Lung (tissue), 12 donors: ENCODE results near the gene NQO2. TPM values are rescaled to one million over a fixed set of nuclear protein-coding genes. Genes with fewer than 3 reads are reported as not detected.
A peak's percentile ranks its signal among the peaks of the same experiment; 100 is the strongest.
"Not testable (repeated sequence)": the region's sequence is repeated elsewhere in the genome, so short reads cannot be mapped to it uniquely, and the experiment has no call there.

Experiments
- ATAC-seq: fragments of 200-7000 bp; cut with Tn5 transposase; one replicate; pipeline ENCODE4 v1.9.1; 2020; ENCODE audit warnings: moderate number of reproducible peaks; ENCODE audit not compliant: insufficient read depth, low FRiP score
- DNase-seq, 3 donors: peaks; one replicate each; pipeline ENCODE4 v3.0.0-alpha.2; 2013 to 2017
- H3K27ac ChIP-seq, 2 donors: one replicate each; pipeline ENCODE4 v1.5.1; 2013; ENCODE audit warnings: mild to moderate bottlenecking in 2 of 2, moderate library complexity in 2 of 2, control low read depth in 1 of 2, inconsistent platforms in 1 of 2, low read depth in 1 of 2, low read length in 1 of 2
- H3K27me3 ChIP-seq, 3 donors: one replicate each; pipeline ENCODE4 v1.5.1; 2013; ENCODE audit warnings: low read length in 2 of 3; ENCODE audit not compliant: control insufficient read depth in 3 of 3, insufficient read depth in 3 of 3
- H3K36me3 ChIP-seq, 4 donors: one replicate each; pipeline ENCODE4 v1.5.1; 2013; ENCODE audit warnings: low read length in 4 of 4, mild to moderate bottlenecking in 1 of 4, moderate library complexity in 1 of 4; ENCODE audit not compliant: control insufficient read depth in 4 of 4, insufficient read depth in 4 of 4
- H3K4me1 ChIP-seq, 5 donors: one replicate each; pipeline ENCODE4 v1.5.1; 2013; ENCODE audit warnings: low read length in 5 of 5, mild to moderate bottlenecking in 2 of 5, moderate library complexity in 1 of 5; ENCODE audit not compliant: control insufficient read depth in 5 of 5, insufficient read depth in 5 of 5
- H3K4me3 ChIP-seq: one replicate; pipeline ENCODE4 v1.5.1; 2013; ENCODE audit warnings: mild to moderate bottlenecking, control low read depth, moderate library complexity
- H3K9ac ChIP-seq, 2 donors: one replicate each; pipeline ENCODE4 v1.5.1; 2013; ENCODE audit warnings: low read length in 2 of 2, control low read depth in 1 of 2; ENCODE audit not compliant: insufficient read depth in 1 of 2
- H3K9me3 ChIP-seq, 4 donors: one replicate each; pipeline ENCODE4 v1.5.1; 2013; ENCODE audit warnings: low read length in 3 of 4, mild to moderate bottlenecking in 1 of 4, moderate library complexity in 1 of 4; ENCODE audit not compliant: control insufficient read depth in 4 of 4, insufficient read depth in 3 of 4
- WGBS, 2 donors: extraction: QIAGEN DNeasy Blood & Tissue Kit; methylation state at CpG; one replicate each; pipeline ENCODE4 v1.1.7; 2013; 5-methylcytosine and 5-hydroxymethylcytosine counted together
- polyA plus RNA-seq, 2 donors: library from polyadenylated mRNA; stranded (reverse); fragments of 200-250 nt; gene quantifications; one replicate each; pipeline ENCODE4 v1.2.1, GENCODE V29; 2013
- total RNA-seq, 2 donors: library from RNA; depleted of rRNA in 1 of 2; stranded (reverse); fragments of >200 nt in 1 of 2; gene quantifications; one replicate each; pipeline ENCODE4 v1.2.1, GENCODE V29; 2014 to 2021
- TF ChIP-seq, protein P1 (sequence below): IDR thresholded peaks from 2 replicates; pipeline ENCODE4 v1.5.1; 2012; ENCODE audit warnings: mild to moderate bottlenecking; ENCODE audit errors: control extremely low read depth, extremely low read depth
- donor health status: control.
- donor health status: control.
- donor health status: Bipolar disorder and iron deficiency.
- donor health status: healthy.
- donor health status: DM: yes; HTN: yes; CAD: no.

The NQO2 gene
- total and polyA plus RNA-seq, 4 donors, result 9.4 to 47.1 (median 43.1) TPM

DNA sequence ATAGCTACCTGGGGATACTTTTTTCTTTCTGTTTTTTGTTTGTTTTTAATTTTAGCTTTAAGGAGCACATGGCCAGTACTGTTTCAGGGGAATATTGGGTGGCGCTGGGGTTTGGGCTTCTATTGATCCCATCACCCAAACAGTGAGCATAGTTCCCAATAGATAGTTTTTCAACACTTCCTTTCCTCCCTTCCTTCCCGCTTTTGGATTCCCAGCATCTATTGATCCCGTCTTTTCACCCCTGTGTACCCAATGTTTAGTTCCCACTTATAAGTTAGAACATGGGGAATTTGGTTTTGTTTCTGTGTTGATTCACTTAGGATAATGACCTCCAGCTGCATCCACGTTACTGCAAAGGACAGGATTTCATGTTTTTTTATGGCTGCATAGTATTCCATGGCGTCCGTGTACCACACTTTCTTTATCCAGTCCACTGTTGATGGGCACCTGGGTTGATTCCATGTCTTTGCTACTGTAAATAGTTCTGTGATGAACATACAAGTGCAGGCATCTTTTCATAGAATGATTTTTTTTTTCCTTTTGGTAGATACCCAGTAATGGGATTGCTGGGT lies 20.1 kb downstream of the NQO2 start:
- Histone ChIP-seq H3K27me3 (no peaks in the 10 kb centered on the region), H3K27ac (no peak overlapping the region), H3K9me3 (no peaks in the 10 kb centered on the region), H3K4me3 (no peak overlapping the region), H3K4me1 (peaks cover 0 to 11% (median 0%) of the 10 kb centered on the region in 5 donors), H3K36me3 (peaks cover 0 to 12% (median 9%) of the 10 kb centered on the region in 4 donors), H3K9ac (no peak overlapping the region)
- TF ChIP-seq, protein P1, sequence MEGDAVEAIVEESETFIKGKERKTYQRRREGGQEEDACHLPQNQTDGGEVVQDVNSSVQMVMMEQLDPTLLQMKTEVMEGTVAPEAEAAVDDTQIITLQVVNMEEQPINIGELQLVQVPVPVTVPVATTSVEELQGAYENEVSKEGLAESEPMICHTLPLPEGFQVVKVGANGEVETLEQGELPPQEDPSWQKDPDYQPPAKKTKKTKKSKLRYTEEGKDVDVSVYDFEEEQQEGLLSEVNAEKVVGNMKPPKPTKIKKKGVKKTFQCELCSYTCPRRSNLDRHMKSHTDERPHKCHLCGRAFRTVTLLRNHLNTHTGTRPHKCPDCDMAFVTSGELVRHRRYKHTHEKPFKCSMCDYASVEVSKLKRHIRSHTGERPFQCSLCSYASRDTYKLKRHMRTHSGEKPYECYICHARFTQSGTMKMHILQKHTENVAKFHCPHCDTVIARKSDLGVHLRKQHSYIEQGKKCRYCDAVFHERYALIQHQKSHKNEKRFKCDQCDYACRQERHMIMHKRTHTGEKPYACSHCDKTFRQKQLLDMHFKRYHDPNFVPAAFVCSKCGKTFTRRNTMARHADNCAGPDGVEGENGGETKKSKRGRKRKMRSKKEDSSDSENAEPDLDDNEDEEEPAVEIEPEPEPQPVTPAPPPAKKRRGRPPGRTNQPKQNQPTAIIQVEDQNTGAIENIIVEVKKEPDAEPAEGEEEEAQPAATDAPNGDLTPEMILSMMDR, result no peak
- DNase-seq, result no peak
- ATAC-seq, result no peak
- WGBS, 2 donors, result 95% methylated on average over 6 of the region's 6 CpGs

DNA sequence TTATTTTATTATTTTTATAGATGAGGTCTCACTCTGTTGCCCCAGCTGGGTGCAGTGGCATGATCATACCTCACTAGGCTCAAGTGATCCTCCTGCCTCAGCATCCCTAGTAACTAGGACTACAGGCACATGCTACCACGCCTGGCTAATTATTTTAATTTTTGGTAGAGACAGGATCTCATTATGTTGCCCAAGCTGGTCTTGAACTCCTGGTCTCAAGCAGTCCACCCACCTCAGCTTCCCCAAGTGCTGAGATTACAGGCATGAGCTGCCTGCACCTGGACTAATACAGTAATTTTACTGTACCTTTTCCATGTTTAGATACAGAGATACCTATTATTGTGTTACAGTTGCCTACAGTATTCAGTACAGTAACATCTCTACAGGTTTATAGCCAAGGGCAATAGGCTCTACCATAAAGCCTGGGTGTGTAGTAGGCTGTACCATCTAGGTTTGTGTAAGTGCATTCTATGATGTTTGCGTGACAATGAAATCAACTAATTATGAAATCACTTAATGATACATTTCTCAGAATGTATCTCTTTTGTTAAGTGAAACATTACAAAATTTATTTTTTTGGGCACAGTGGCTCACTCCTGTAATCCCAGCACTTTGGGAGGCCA lies 21.4 kb downstream of the NQO2 start:
- not testable (repeated sequence) for H3K9ac ChIP-seq, ATAC-seq, H3K27me3 ChIP-seq, H3K4me3 ChIP-seq, H3K9me3 ChIP-seq, H3K27ac ChIP-seq, H3K36me3 ChIP-seq, DNase-seq
- H3K4me1 ChIP-seq, result peaks cover 0 to 13% (median 0%) of the 10 kb centered on the region in 5 donors
- WGBS, 2 donors, result 98 to 99% methylated on average over 2 of the region's 2 CpGs

DNA sequence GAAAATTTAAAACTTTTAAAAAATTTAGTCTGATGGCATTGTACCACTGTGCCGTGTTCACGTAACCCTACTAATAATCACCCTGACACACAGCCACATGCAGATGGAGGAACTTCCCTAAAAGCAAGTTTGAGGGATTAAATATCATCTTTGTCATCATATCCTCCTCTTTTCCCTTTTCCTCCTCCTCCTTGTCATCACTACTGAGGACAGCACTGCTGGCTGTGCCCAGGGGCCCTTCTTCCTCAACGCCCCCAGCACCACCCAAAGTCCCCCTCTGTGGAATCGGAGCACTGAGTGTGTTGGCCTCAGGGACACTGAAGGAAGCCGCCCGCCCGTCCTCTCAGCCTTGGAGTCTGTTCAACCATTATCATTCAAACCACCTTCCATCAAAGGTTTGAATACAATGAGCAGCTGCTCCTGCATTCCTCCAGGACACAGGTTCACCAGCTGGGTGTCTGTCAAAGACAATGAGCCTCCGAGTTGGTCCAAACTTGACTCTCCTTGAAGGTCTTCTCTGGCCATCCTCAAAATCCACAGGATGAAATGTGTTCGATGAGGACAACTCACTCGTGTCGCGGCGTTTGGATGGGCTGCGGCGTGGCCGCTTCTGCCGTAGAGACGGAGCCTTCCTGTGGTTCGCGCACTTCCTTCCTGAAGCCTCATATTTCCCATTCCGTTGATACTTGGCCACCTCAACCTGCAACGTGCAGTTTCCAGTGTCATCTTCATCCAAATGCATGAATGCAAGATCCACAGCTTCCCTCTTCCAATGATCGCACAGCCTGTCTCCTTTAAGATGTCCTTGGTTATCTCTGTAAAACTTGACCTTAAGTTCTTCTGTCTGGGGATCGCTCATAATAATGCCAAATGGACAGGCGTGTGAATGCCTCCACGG lies 23.3 kb downstream of the NQO2 start:
- peaks cover 0 to 13% (median 0%) of the 10 kb centered on the region in 5 donors for H3K4me1 ChIP-seq
- H3K27ac ChIP-seq, result peak overlapping the region; percentile 67 to 96
- no peaks in the 10 kb centered on the region for H3K9me3 ChIP-seq
- 18 to 29% methylated on average over 26 of the region's 26 CpGs for WGBS, 2 donors
- H3K4me3 ChIP-seq, result peak overlapping the region; percentile 48
- no peak overlapping the region for H3K9ac ChIP-seq
- TF ChIP-seq, protein P1, result no peak
- H3K36me3 ChIP-seq, result peaks cover 0 to 2% (median 0%) of the 10 kb centered on the region in 4 donors
- no peak for DNase-seq
- ATAC-seq, result no peak
- no peaks in the 10 kb centered on the region for H3K27me3 ChIP-seq
